Peyer's patch (tissue), 4 donors: ENCODE data around the gene ACRBP.

Source experiments
- POLR2A ChIP-seq, 2 donors: fragments of 450-650 bp; IDR thresholded peaks; one replicate each; pipeline ENCODE4 v1.5.1; 2017; ENCODE audit warnings: antibody characterized with exemption in 2 of 2, mild to moderate bottlenecking in 2 of 2, moderate library complexity in 2 of 2
- TF ChIP-seq, protein P1 (sequence below), 6 experiments: fragments of 450-650 bp in 4 of 6; fragments of 200-600 bp in 2 of 6; sonication (generic) in 1 of 6; IDR thresholded peaks; one replicate each; pipeline ENCODE4 v1.5.1; 2017 to 2019; ENCODE audit warnings: antibody characterized with exemption in 6 of 6, mild to moderate bottlenecking in 3 of 6, moderate library complexity in 1 of 6

DNA sequence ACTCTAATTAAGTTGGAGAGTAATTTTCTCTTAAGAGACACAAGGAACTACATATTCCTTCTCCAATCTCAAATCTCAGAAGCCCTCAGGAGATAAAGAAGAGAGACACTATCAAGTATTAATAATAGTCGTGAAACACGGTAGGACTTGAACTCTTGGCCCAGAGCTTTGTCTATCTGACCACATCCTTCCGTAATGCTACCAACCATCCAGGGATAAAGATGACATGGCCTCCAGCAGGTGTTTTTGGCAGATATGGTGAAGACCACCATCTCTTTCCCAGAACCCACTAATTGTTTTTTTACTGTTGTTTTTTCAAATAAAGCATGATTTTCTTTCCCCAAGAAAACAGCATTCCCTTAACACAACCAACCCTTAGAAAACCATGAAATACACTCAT lies 38.6 kb upstream of the ACRBP start:
- TF ChIP-seq, protein P1, sequence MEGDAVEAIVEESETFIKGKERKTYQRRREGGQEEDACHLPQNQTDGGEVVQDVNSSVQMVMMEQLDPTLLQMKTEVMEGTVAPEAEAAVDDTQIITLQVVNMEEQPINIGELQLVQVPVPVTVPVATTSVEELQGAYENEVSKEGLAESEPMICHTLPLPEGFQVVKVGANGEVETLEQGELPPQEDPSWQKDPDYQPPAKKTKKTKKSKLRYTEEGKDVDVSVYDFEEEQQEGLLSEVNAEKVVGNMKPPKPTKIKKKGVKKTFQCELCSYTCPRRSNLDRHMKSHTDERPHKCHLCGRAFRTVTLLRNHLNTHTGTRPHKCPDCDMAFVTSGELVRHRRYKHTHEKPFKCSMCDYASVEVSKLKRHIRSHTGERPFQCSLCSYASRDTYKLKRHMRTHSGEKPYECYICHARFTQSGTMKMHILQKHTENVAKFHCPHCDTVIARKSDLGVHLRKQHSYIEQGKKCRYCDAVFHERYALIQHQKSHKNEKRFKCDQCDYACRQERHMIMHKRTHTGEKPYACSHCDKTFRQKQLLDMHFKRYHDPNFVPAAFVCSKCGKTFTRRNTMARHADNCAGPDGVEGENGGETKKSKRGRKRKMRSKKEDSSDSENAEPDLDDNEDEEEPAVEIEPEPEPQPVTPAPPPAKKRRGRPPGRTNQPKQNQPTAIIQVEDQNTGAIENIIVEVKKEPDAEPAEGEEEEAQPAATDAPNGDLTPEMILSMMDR (IDR thresholded peaks at IDR 0.05) = no peak
- no peak for TF ChIP-seq POLR2A (IDR thresholded peaks at IDR 0.05)
